Heart right ventricle (tissue), 16 donors: ENCODE data around the gene HTRA3. TPM values are rescaled to one million over a fixed set of nuclear protein-coding genes. Genes with fewer than 3 reads are reported as not detected.

Experiments
- ATAC-seq, 8 donors: fragments of 200-7000 bp; cut with Tn5 transposase; one replicate each; pipeline ENCODE4 v1.9.1; 2020; ENCODE audit warnings: mild to moderate bottlenecking in 8 of 8, moderate library complexity in 8 of 8, moderate number of reproducible peaks in 1 of 8
- DNase-seq, 2 donors: peaks; one replicate each; pipeline ENCODE4 v3.0.0-alpha.2; 2020
- H3K27ac ChIP-seq, 10 donors: fragments of 200-600 bp; sonication (generic) in 2 of 10; one replicate each; pipeline versions ENCODE4 v1.5.0 to v1.8.0; 2020 to 2022; ENCODE audit warnings: mild to moderate bottlenecking in 3 of 10
- H3K27me3 ChIP-seq, 7 donors: fragments of 200-600 bp; one replicate each; pipeline ENCODE4 v1.8.0; 2021 to 2022; ENCODE audit warnings: mild to moderate bottlenecking in 2 of 7
- H3K36me3 ChIP-seq, 9 donors: fragments of 200-600 bp; sonication (generic) in 1 of 9; one replicate each; pipeline versions ENCODE4 v1.5.0 to v1.8.0; 2020 to 2022; ENCODE audit warnings: mild to moderate bottlenecking in 2 of 9
- H3K4me1 ChIP-seq, 9 donors: fragments of 200-600 bp; sonication (generic) in 1 of 9; one replicate each; pipeline versions ENCODE4 v1.5.0 to v1.8.0; 2020 to 2022; ENCODE audit warnings: mild to moderate bottlenecking in 4 of 9
- H3K4me3 ChIP-seq, 10 donors: fragments of 200-600 bp; sonication (generic) in 2 of 10; one replicate each; pipeline versions ENCODE4 v1.5.0 to v1.8.0; 2020 to 2022; ENCODE audit warnings: mild to moderate bottlenecking in 7 of 10, moderate library complexity in 2 of 10
- H3K9me3 ChIP-seq, 11 donors: fragments of 200-600 bp in 10 of 11; sonication (generic) in 2 of 11; one replicate each; pipeline versions ENCODE4 v1.5.0 to v1.8.0; 2013 to 2022; ENCODE audit warnings: mild to moderate bottlenecking in 2 of 11, control low read depth in 1 of 11, moderate library complexity in 1 of 11
- CTCF ChIP-seq, 9 donors: fragments of 200-600 bp; sonication (generic) in 2 of 9; IDR thresholded peaks; one replicate each; pipeline versions ENCODE4 v1.5.0 to v1.8.0; 2021 to 2022; ENCODE audit warnings: antibody characterized with exemption in 9 of 9, mild to moderate bottlenecking in 5 of 9, moderate library complexity in 1 of 9
- WGBS, 2 donors: extraction: QIAGEN DNeasy Blood & Tissue Kit; methylation state at CpG; one replicate each; pipeline ENCODE4 v1.1.7; 2013; ENCODE audit warnings: inconsistent platforms in 1 of 2; 5-methylcytosine and 5-hydroxymethylcytosine counted together
- intact Hi-C, 10 donors: fragments of 100-400 bp; cut with DNase I; formaldehyde crosslinking; loops; one replicate each; pipeline versions ENCODE4 v1.11.1 to v1.14.2; 2022
- polyA plus RNA-seq, 2 donors: library from polyadenylated mRNA; stranded (reverse); fragments of 200-250 nt; gene quantifications; one replicate each; pipeline ENCODE4 v1.2.3, GENCODE V29; 2013
- total RNA-seq, 10 donors: library from RNA; stranded (reverse); fragmentation: NEBNext Ultra II Directional in 3 of 10; extraction: Animal tissue kit (Norgen Biotek cat#: 25700) in 3 of 10; gene quantifications; one replicate each; pipeline versions ENCODE4 v1.2.1 to v1.2.4, GENCODE V29; 2021 to 2023
- donor health status: Arrhythmogenic right ventricular cardiomyopathy.
- donor health status: ischemic (EF 13 %, LVEDD 7.1; RV severe dilation, severe dysfunction).
- donor health status: healthy with polysubstance abuse.
- donor health status: DM: no; HTN: yes; CAD: no.
- donor health status: DM: no; HTN: no; CAD: no.
- donor health status: ischemic (EF 25% LVEDD 6.9; RV normal size, moderate dysfunction).
- donor health status: ischemic (EF 25% LVEDD 5.7; RV mildly dilated, moderate dysfunction).
- donor health status: healthy.
- donor health status: DM: yes; HTN: yes; CAD: no.
- donor health status: Ischemic cardiomyopathy.
- donor health status: ischemic (EF 35%, LVEDD 5.7; RV mildly dilated, moderate dysfunction).
- donor health status: nonischemic (EF 11% LVEDD 7.7; RV severe dilation, severe dysfunction).
- donor health status: DM: yes; HTN: yes; CAD: no.
- donor health status: PGD.
- donor health status: ischemic (EF 29% LVEDD 5.4; RV normal size, mild dysfunction).
- donor health status: nonischemic (EF 23%, LVEDD 6.1; RV moderate dilation, normal function).

The HTRA3 gene
- total and polyA plus RNA-seq, 12 donors = 20.2 to 82.5 (median 54.2) TPM

- intact Hi-C loops = no loop called here
- 92 to 93% methylated on average over 19 of the region's 19 CpGs for WGBS, 2 donors
- Histone ChIP-seq H3K9me3 (no peaks in the 10 kb centered on the region), H3K4me3 (no peak overlapping the region), H3K36me3 (peaks cover 0 to 80% (median 0%) of the 10 kb centered on the region in 9 donors), H3K4me1 (peaks cover 0 to 2% (median 0%) of the 10 kb centered on the region in 9 donors), H3K27ac (no peak overlapping the region), H3K27me3 (no peaks in the 10 kb centered on the region)
- TF ChIP-seq CTCF (IDR thresholded peaks at IDR 0.05) = no peak
- ATAC-seq = no peak
- DNase-seq = no peak
Observed at GRCh38 chr4:8291701-8292477, 22.3 kb downstream of the HTRA3 start.

- TF ChIP-seq CTCF (IDR thresholded peaks at IDR 0.05) = no peak
- Histone ChIP-seq H3K4me1 (peaks cover 0 to 2% (median 0%) of the 10 kb centered on the region in 9 donors), H3K27me3 (no peaks in the 10 kb centered on the region), H3K9me3 (no peaks in the 10 kb centered on the region), H3K27ac (no peak overlapping the region), H3K4me3 (no peak overlapping the region), H3K36me3 (peaks cover 0 to 80% (median 0%) of the 10 kb centered on the region in 9 donors)
- 92% methylated on average over 8 of the region's 8 CpGs for WGBS, 2 donors
- ATAC-seq (no peak), DNase-seq (no peak)
- intact Hi-C loops = no loop called here
Observed at GRCh38 chr4:8292478-8293107, 23.0 kb downstream of the HTRA3 start.

- H3K27ac ChIP-seq = no peak overlapping the region
- DNase-seq (no peak), ATAC-seq (no peak)
- no peaks in the 10 kb centered on the region for H3K9me3 ChIP-seq
- peaks cover 0 to 3% (median 0%) of the 10 kb centered on the region in 9 donors for H3K4me1 ChIP-seq
- 89 to 93% methylated on average over 11 of the region's 11 CpGs for WGBS, 2 donors
- H3K4me3 ChIP-seq = no peak overlapping the region
- no peak for TF ChIP-seq CTCF (IDR thresholded peaks at IDR 0.05)
- H3K27me3 ChIP-seq = no peaks in the 10 kb centered on the region
- H3K36me3 ChIP-seq = peaks cover 0 to 79% (median 0%) of the 10 kb centered on the region in 9 donors
- intact Hi-C loops = no loop called here
Observed at GRCh38 chr4:8293131-8293975, 23.8 kb downstream of the HTRA3 start.

- Histone ChIP-seq H3K27ac (no peak overlapping the region), H3K27me3 (no peaks in the 10 kb centered on the region), H3K4me3 (no peak overlapping the region), H3K4me1 (peaks cover 0 to 3% (median 0%) of the 10 kb centered on the region in 9 donors), H3K36me3 (peaks cover 0 to 77% (median 0%) of the 10 kb centered on the region in 9 donors), H3K9me3 (no peaks in the 10 kb centered on the region)
- DNase-seq = no peak
- intact Hi-C loops = no loop called here
- 96 to 100% methylated on average over 9 of the region's 9 CpGs for WGBS, 2 donors
- no peak for ATAC-seq
- TF ChIP-seq CTCF (IDR thresholded peaks at IDR 0.05) = no peak
Observed at GRCh38 chr4:8294036-8294435, 24.5 kb downstream of the HTRA3 start.
